Left lobe of liver (tissue), 2 donors: ENCODE data around the gene NECAB3. TPM values are rescaled to one million over a fixed set of nuclear protein-coding genes. Genes with fewer than 3 reads are reported as not detected.
A peak's percentile ranks its signal among the peaks of the same experiment; 100 is the strongest.

Experiments
- ATAC-seq: fragments of 200-7000 bp; cut with Tn5 transposase; one replicate; pipeline ENCODE4 v1.9.1; 2020; ENCODE audit warnings: mild to moderate bottlenecking, moderate library complexity
- DNase-seq: peaks from one replicate; pipeline ENCODE4 v3.0.0-alpha.2; 2020; ENCODE audit warnings: low spot score
- total RNA-seq: library from RNA; stranded (reverse); gene quantifications from one replicate; pipeline ENCODE4 v1.2.1, GENCODE V29; 2021
- donor health status: DM: no; HTN: no; CAD: no; lungs with moderate emphysema.
- donor health status: DM: no; HTN: yes; CAD: no.

The NECAB3 gene
- total RNA-seq, 1 donor from 2014 or later: 19.9 TPM

DNA sequence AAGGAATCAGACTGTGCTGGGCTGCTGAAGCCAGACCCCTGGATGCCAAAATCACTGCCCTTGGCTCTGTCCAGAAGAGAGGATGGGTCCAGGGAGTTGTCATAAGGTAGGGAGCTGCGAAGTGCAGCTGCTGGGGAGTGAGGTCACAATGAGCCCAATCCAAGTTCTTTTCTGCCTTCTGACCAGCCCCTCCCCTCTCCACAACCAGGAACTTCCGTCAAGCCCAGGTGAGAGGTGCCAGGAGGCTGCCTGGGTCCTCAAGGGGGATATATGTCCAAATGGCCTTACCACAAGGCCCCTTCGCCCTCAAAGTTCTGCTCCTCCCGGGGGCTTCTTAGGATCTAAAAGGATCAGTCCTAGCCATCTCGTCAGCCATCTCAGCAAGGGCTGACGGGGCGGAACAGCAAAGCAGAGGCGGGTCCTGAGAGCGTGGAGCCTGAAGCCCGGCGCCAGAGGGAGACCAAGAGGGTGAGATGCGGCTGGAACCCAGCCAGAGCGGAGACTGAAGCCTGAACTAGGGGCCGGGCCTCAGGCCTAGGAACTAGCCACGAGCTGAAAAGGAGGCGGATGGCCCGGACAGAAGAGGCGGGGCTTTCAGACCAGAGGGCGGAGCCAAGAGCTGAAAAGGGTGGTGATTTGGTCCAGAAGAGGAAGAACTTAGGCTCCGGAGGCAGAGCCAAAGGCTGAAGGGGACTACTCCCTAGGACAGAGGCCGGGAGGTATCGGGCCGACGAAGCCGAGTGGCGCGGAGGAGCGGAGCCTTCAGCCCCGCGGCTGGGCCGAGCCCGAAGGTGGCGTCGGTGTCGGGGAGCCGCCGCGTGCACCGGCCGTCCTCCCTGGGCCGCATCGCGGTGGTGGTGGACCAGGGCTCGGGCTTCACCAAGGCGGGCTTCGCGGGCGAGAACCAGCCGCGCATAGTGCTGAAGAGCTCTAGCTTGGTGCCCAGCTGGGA is 7.7 kb downstream of the NECAB3 start, which contains the start of gene ACTL10:
Gene ACTL10 (plus strand): TSS at position 651 of the 952 bp plus-strand sequence. CDS start 555 bp downstream, outside the sequence.
- DNase-seq (peak; percentile 94), ATAC-seq (peak; percentile 68)

DNA sequence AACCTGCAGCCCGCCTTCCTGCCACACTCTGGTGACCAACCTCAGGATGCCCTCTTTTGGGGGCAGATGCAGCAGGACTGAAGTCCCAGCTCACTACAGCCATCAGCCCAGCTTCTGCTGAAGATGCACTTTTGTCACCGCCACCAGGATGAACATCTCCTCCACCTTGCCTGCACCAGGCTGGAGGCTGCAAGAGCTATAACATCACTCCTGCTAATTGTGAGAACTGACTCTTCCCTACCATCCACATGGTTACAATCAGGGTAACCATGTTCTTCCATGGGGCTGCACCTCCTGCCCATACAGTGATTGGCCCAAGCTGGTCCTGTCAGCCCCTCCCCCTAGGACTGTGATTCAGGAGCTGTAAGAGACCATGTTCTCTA is 9.5 kb downstream of the NECAB3 start:
- ATAC-seq (no peak), DNase-seq (no peak)

DNA sequence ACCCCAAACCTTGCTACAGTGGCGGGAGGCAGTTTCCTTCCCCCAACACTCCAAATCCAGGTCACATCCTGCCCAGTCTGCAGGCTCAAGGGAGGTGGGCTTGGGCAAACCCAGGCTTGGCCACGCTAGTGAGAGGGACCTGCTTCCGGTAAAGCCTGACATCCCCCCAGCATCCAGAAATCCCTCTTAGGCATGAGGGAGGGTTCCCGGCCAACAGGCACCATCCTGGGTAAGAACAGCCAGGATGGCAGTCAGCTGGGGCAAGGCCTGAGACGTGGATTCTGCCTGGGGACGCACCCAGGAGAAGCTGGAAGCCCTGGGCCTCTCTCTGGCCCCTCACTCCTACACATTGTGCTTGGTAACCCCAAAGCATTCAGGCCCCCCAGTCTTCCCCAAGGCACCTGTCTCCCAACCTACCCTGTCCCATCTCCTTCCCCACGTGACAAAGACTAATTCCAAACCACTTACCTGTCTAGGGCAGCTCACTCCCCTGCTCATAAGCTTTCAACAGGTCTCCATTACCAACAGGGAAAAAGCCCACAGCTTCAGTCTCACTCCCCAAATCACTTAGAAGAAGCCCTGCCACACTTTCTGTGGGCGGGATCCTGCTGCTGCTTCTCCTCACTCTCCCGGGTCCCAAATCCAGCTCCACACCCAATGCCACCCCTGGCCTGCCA is 10.0 kb downstream of the NECAB3 start:
- ATAC-seq: no peak

DNA sequence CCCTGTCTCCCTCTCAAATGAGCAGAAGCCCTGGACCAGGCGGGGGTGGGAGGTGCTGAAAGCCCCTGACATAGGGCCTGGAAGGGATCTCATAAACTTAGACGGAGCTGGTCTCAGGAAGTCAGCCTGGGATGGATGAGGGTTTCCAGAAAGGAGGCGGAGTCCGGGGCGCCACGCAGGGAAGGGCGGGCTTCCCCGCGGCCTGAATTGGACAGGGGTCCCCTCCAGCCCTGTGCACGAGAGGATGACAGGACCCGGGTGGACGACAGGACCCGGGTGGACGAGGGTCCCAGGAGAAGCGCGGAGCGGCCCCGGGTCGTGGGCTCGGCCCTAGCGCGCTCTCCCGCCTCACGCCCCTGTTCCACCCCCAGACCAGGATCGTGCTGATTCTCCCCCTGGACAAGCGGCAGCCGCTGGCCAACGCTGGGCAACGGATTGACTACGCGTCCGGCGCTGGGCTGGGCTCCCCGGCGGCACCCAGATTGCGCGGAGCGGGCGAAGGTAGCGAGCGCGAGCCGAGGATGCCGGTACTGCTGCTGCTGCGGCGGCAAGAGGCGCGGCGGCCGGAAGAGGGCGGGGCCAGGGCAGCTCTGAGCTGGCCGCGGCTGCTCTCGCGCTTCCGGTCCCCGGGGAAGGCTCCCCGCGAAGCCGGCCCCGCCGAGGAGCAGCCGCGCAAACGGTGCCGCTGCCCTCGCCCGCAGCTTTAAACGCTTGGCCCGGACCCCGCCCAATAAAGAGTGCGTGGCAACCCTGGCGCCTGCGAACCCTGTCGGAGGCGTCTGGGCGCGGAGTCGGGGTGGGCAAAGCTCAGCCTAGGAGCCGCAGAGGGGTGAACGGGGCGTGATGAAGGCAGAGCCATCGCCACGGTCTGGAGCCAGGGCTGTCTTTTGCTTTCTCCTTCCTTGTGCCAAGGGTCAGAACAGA is 10.8 kb downstream of the NECAB3 start:
- DNase-seq (peak; percentile 81), ATAC-seq (peak; percentile 65)

More for the DNA sequence above, 10.0 kb downstream of the NECAB3 start:
- DNase-seq: no peak

DNA sequence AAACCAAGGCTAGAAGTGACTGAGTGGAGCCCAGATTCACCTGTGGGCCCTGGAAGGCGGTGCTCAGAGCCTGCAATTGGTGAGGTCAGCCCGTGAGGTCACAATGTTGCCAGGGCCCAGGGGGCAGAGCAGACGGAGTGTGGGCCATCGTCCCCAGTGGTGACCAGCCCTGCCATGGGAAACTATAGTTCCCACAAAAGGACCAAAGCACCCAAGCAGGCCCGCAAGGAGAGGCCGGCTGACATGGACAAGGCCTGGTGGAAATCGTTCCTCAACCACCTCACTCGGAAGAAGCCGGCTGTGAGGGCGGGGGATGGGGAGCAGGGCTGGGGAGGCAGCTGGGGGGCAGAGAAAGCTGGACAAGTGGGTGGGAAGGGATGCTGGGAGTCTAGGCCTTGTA is 12.1 kb downstream of the NECAB3 start, which contains the start of gene C20orf144:
Gene C20orf144 (plus strand): TSS at position 156 of the 400 bp plus-strand sequence. CDS start 19 bp downstream, at position 175.
- ATAC-seq (no peak), DNase-seq (no peak)

DNA sequence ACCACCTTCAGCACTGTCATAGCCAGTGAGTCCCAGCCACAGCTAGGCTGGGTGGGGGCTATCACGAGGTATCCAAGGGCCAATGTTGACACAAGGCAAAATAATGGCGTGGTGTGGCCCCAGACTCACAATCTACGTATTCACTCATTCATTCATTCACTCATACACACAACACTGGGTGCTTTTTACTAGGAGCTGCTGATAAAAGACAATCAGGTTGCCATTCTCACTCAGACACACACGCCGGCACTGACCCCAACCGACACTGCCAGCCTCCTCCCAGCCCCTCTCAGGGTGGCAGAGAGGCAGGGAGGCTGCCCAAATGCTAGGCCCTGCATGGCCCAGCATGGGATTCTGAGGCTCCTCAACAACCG is 13.6 kb downstream of the NECAB3 start:
- DNase-seq (no peak), ATAC-seq (no peak)

DNA sequence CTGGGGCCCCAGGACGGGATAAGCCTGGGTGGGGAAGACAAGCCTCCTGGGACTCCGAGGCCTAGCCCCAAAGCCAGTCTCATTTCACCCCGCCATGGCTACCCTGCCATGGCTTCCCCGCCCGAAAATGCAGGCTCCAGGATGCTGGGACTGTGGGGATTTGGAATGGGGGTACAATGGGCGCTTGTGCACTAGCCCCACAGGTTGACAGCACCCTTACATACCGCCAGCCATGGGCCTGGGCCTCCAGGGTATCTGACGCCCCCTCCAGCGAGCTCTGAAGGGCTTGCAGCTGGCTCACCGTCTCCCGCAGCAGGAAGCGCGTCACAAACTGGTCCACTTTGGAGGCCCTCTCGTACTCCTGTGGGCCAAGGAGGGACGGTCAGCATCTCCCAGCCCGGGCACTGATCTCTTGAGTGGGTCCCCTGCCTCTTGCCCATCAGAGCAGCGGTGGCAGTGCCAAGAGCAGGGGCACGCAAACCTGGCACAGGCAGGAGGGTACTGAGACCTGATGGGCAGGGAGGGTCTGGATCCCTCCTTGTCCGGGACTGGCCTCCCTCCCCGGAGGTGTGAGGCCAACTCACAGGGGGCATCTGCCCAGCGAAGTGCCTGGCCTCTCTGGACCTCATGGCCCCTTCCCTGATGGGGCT is 14.1 kb downstream of the NECAB3 start:
- ATAC-seq (no peak), DNase-seq (no peak)

DNA sequence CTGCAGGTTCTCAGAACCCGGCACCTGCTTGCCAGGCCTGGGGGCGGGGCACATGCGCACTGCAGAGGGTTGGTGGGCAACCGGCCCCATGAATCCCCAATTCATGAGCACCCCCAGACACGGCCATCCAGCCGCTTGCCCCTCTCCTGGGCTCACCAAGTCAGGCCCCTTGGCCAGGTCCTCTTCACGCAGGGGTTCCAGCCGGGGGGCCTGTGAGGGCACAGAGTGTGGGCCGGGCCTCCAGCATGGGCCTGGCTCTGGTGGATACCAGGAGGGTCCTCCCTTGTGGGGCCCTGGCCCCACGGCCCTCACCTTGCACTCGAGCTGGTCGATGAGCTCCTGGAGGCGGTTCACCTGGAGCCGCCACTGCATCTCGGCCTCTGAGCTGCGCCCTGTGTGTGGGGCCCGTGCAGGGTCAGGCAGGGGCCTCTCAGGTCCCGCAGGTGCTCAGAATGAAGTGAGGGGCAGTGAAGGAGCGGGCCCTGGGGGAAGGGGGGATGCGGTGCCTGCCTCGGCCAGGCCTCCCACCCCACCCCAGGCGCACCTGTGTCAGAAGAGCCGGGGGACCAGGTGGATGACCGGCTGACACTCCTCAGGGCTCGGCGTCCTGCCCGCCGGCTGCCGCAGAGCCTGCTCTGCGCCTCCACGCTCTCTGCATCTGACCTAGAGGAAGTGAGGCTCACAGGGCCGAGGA is 14.7 kb downstream of the NECAB3 start:
- ATAC-seq (no peak), DNase-seq (no peak)

DNA sequence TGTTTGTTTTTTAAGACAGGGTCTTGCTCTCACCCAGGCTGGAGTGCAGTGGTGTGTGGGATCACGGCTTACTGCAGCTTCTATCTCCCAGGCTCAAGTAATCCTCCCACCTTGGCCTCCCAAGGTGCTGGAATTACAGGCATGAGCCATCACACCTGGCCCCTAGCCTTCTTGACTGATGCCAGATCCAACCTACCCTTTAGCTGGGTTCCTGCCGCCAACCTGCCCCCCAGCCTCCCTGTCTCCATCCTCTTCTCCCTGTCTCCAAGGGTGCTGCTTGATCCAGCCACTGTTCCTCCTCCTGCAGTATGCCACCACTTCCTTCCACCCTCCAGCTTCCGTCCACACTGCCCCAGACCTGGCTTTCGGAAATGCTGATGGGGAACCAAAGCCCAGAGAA is 15.3 kb downstream of the NECAB3 start:
- no peak for ATAC-seq
- no peak for DNase-seq

DNA sequence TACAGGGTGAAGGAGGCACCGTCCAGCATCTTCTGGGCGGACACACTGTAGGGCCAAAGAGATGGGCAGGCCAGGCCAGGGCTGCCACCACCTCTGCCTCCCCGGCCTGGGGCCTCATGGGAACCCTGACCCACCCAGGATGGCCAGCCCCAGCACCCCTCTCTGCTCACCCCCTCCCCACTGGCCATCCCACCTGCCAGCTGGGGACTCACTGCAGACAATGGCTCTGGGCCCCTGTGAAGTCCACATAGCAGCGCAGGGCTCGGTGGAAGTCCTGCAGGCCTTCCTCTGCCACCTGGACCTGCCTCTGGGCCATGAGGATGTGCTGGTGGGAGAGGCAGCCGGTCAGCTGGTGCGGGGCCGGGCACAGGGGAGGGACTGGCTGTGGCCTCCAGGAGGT is 15.7 kb downstream of the NECAB3 start:
- DNase-seq: no peak

DNA sequence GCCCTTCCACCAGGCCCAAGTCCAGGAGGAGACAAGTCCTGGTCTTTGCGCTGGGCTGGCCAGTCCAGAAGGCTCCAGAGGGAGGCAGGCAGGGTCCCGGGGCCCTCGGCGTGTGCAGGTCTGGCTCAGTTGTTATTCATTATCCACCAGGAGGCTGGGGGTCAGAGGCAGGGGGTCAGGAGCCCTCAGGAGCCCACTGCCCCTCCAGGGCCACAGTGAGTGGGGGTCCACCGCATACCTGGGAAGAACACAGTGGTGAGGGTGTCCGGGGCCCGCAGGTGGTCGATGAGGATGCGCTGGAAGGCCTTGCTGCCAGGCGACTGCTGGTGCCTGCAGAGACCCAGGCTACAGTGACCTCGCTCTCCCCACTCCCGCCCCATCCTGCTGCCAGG is 16.5 kb downstream of the NECAB3 start:
- ATAC-seq (no peak), DNase-seq (no peak)

More for the DNA sequence above, 15.7 kb downstream of the NECAB3 start:
- ATAC-seq: no peak

DNA sequence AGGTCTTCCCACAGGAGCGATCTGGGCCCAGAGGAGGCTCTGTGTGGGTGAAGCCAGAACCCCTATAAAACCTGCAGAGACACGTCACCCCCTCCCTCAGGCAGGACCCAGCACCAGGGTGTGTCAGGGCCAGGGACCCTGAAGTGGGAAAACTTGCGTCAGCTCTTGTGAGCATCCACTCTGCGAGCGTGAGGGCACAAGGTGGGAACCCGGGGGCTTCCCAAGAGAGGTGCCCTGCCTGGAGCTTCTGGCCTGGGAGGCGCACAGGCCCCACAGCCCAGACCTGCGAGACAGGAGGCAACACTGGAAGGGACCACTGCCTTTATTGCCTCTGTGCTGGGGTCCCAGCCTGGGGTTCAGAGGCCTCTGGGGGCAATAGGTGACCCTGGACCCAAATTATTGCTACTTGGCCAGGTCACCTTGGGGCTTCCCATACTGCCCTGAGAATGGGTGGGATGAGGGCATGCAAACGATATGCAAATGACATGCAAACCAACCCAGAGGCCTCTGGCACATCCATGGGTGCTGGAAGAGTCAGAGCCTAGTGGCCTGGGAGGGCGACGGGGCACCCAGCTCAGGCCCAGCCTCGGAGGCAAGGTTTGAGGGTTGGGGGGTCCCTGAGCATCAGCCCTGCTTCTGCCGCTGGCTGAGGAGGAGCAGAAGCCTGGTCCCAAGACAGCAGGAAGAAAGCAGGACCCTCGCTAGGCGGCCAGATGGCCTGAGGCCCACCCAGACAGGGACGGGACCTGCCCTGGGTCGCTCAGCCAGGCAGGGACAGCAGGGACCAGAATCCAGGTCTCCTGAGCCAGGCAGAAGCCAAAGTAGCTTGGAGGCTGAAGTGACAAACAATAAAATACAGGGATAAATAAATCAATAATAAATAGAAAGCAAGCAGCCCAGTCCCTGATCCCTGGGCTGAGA is 17.2 kb downstream of the NECAB3 start:
- ATAC-seq (no peak), DNase-seq (no peak)

DNA sequence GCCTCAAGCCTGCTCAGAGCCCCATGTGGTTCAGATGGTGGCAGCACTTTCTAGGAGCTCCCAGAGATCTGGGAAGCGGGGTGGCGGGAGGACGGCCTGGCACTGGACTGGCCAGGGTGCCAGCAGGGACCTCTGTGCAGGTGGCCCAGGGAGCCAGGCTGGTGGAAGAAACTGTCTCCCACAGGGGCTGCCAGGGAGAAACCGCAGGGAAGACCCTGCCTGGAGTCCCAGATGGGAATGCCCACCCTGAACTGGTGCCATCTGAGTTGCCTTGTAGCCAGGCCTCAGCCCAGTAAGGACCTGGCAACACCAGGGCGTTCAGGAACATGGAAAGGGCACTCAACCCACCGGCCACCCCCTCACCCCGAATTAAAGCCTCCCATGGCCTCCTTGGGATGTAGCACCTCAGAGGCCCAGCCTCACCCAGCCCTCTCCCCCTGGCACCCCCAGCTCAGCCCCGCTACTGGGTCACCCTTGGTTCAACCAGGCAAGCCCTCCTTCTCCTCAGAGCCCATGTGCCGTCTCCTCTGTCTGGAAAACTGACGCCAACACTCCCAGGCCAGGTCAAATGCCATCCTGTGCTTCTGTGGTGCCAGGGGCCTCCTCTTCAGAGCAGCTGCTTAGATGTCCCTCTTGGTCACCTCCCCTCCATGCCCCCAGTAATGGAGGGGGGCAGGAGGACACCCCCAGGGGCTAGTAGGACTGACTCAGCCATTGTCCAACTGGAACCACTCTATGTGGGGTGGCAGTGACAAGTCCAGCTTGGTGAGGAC is 18.0 kb downstream of the NECAB3 start:
- DNase-seq: no peak
- no peak for ATAC-seq

DNA sequence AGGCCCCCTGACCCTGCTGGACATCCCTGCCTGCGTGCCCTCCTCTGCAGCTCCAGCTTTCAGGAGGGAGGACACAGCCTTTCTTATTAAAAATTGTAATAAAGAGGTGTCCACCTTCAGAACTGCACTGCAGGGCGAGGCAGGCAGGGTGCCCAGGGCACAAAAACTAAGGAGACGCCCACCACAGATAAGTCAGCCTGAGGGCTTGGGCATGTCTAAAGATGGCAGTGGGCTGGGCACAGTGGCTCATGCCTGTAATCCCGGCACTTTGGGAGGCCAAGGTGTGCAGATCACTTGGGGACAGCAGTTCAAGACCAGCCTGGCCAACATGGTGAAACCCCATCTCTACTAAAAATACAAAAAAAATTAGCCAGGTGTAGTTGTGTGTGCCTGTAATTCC is 19.1 kb downstream of the NECAB3 start:
- ATAC-seq (no peak), DNase-seq (no peak)

DNA sequence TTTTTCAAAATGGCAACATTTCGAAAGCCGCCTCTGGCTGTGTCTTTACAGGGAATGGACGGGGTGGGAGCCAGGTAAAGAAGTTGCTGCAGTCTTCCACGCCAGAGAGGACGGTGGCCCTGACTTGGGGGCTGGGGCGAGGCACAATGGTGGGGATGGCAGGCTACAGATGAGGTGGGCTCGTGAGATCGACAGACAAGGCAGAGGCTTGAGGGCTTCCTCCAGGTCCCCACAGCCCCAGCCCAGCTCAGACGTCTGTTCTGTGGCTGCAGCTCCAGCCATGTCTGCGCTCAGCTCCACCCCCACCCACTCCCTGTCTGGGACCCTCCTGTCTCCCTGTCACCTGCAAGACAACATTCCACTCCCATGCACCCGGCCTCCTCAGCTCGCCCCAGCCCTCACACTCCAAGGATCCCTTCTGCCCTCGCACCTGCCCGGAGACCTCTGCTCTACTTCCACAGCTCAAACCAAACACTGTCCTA is 19.5 kb downstream of the NECAB3 start:
- ATAC-seq: no peak
- DNase-seq: no peak

DNA sequence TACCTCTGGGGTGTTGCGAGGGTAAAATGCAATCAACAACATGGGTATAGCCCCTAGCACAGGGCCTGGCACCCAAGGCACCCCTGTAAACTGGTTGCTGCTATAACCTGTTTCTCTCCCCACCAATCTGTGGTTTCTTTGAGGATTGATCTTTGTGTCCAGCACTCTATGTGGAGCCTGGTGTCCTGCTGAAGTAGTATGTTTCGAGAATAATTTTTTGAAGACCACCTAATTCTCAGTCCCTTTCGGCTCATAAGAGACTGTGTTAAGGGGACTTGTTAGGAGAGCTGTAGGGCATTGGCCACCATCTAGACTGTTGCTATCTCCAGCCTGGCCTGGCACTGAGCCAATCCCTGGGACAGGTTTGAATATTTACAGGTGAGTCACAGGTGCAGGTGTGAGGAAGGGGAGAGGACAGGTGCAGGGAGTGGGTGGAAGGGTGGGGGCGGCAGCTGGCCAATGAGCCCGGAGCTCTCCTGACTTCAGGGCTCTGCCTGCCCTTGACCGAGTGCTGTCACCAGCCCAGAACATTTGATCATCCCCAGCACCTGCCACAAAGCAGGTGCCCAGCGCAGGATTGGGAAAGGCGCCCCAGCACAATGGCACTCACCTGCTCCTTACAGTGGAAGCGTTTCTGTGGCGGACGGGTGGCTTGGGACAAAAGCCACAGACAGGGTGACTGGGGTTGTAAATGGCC is 20.2 kb downstream of the NECAB3 start:
- peak; percentile 16 for ATAC-seq
- no peak for DNase-seq
